ENCODE measurements around the gene MPDU1. TPM values are rescaled to one million over a fixed set of nuclear protein-coding genes. Genes with fewer than 3 reads are reported as not detected.
"Not testable (repeated sequence)": the region's sequence is repeated elsewhere in the genome, so short reads cannot be mapped to it uniquely, and the experiment has no call there.

Gene MPDU1
- total RNA-seq, 1 donor from 2014 or later, result 56.3 TPM

GRCh38 chr17:7592422-7593021 lies 8.9 kb downstream of the MPDU1 start:
- FAIRE-seq (no peak), DNase-seq (ENCODE audit: low read depth) (no peak)
- Histone ChIP-seq H3K4me3 (ENCODE audit: low read depth, low read length) (no peak overlapping the region), H3K36me3 (ENCODE audit: control insufficient read depth, insufficient read depth, low read length) (peaks cover 25% of the 10 kb centered on the region), H3K27me3 (ENCODE audit: control insufficient read depth, insufficient read depth, low read length) (no peaks in the 10 kb centered on the region)
- no peak for TF ChIP-seq CTCF (IDR thresholded peaks at IDR 0.05; ENCODE audit: insufficient read depth, low read length, severe bottlenecking)

GRCh38 chr17:7593296-7593695 lies 9.6 kb downstream of the MPDU1 start:
- no peak for DNase-seq (ENCODE audit: low read depth)
- no peak for FAIRE-seq
- no peak for TF ChIP-seq CTCF (IDR thresholded peaks at IDR 0.05; ENCODE audit: insufficient read depth, low read length, severe bottlenecking)
- H3K27me3 ChIP-seq (ENCODE audit: control insufficient read depth, insufficient read depth, low read length), result no peaks in the 10 kb centered on the region
- H3K36me3 ChIP-seq (ENCODE audit: control insufficient read depth, insufficient read depth, low read length), result peaks cover 25% of the 10 kb centered on the region
- H3K4me3 ChIP-seq (ENCODE audit: low read depth, low read length), result no peak overlapping the region

GRCh38 chr17:7597561-7597960 lies 13.9 kb downstream of the MPDU1 start:
- peak; percentile 97 for FAIRE-seq
- not testable (repeated sequence) for DNase-seq (ENCODE audit: low read depth); H3K27me3 ChIP-seq (ENCODE audit: control insufficient read depth, insufficient read depth, low read length); H3K4me3 ChIP-seq (ENCODE audit: low read depth, low read length)
- peaks cover 32% of the 10 kb centered on the region for H3K36me3 ChIP-seq (ENCODE audit: control insufficient read depth, insufficient read depth, low read length)

GRCh38 chr17:7606280-7606679 lies 22.6 kb downstream of the MPDU1 start:
- Histone ChIP-seq H3K27me3 (ENCODE audit: control insufficient read depth, insufficient read depth, low read length) (no peaks in the 10 kb centered on the region), H3K36me3 (ENCODE audit: control insufficient read depth, insufficient read depth, low read length) (peaks cover 21% of the 10 kb centered on the region), H3K4me3 (ENCODE audit: low read depth, low read length) (no peak overlapping the region)
- FAIRE-seq (no peak), DNase-seq (ENCODE audit: low read depth) (no peak)
- TF ChIP-seq CTCF (IDR thresholded peaks at IDR 0.05; ENCODE audit: insufficient read depth, low read length, severe bottlenecking), result no peak

GRCh38 chr17:7610641-7611040 lies 27.0 kb downstream of the MPDU1 start:
- FAIRE-seq (no peak), DNase-seq (ENCODE audit: low read depth) (no peak)
- Histone ChIP-seq H3K36me3 (ENCODE audit: control insufficient read depth, insufficient read depth, low read length) (peaks cover 3% of the 10 kb centered on the region), H3K27me3 (ENCODE audit: control insufficient read depth, insufficient read depth, low read length) (no peaks in the 10 kb centered on the region), H3K4me3 (ENCODE audit: low read depth, low read length) (no peak overlapping the region)
- no peak for TF ChIP-seq CTCF (IDR thresholded peaks at IDR 0.05; ENCODE audit: insufficient read depth, low read length, severe bottlenecking)

- H3K4me3 ChIP-seq (ENCODE audit: low read depth, low read length), result no peak overlapping the region
- no peaks in the 10 kb centered on the region for H3K27me3 ChIP-seq (ENCODE audit: control insufficient read depth, insufficient read depth, low read length)
- no peak for FAIRE-seq
- DNase-seq (ENCODE audit: low read depth), result no peak
- no peak for TF ChIP-seq CTCF (IDR thresholded peaks at IDR 0.05; ENCODE audit: insufficient read depth, low read length, severe bottlenecking)
- H3K36me3 ChIP-seq (ENCODE audit: control insufficient read depth, insufficient read depth, low read length), result peaks cover 3% of the 10 kb centered on the region
Observed at GRCh38 chr17:7611635-7612293, 28.1 kb downstream of the MPDU1 start.

Data from bronchial epithelial cell (primary cell).